GM12878 (cell line): ENCODE results near the gene CXorf58.

Source experiments
- CREB1 ChIP-seq: IDR thresholded peaks from 2 replicates; pipeline ENCODE4 v1.6.1; 2012; ENCODE audit warnings: low read depth, mild to moderate bottlenecking, inconsistent platforms
- HDAC2 ChIP-seq: fragments of 200-600 bp; sonication (generic); IDR thresholded peaks from 2 replicates; pipeline ENCODE4 v1.6.1; 2017
- NRF1 ChIP-seq: conservative IDR thresholded peaks from 2 replicates; pipeline ENCODE4 v1.6.1; 2011; ENCODE audit warnings: mild to moderate bottlenecking, low read depth, low read length, improper control_type of control experiment
- PKNOX1 ChIP-seq: fragments of 450-650 bp; IDR thresholded peaks from 2 replicates; pipeline ENCODE4 v1.6.1; 2016; ENCODE audit warnings: mild to moderate bottlenecking
- RFX5 ChIP-seq: IDR thresholded peaks from 2 replicates; pipeline ENCODE4 v1.6.1; 2011; ENCODE audit warnings: low read depth, low read length, improper control_type of control experiment
- TBL1XR1 ChIP-seq: IDR thresholded peaks from 2 replicates; pipeline ENCODE4 v1.6.1; 2012; ENCODE audit warnings: low read depth, low read length, improper control_type of control experiment
- TF ChIP-seq, protein P1 (sequence below), 3 experiments: IDR thresholded peaks in 2 of 3; conservative IDR thresholded peaks in 1 of 3; 2 replicates each; pipeline ENCODE4 v1.5.1; 2011; ENCODE audit warnings: low read depth in 3 of 3, low read length in 3 of 3, mild to moderate bottlenecking in 3 of 3, control low read depth in 2 of 3, moderate library complexity in 2 of 3, inconsistent platforms in 1 of 3, mixed read lengths in 1 of 3; ENCODE audit not compliant: control insufficient read depth in 2 of 3, insufficient read depth in 1 of 3; ENCODE audit errors: extremely low read depth in 1 of 3
- TF ChIP-seq, protein P2 (sequence below): IDR thresholded peaks from 2 replicates; pipeline ENCODE4 v1.6.1; 2011; ENCODE audit warnings: borderline replicate concordance, low read depth, mild to moderate bottlenecking, moderate library complexity, mixed read lengths, low read length; ENCODE audit not compliant: insufficient read depth; ENCODE audit errors: extremely low read length

- TF ChIP-seq, protein P1, sequence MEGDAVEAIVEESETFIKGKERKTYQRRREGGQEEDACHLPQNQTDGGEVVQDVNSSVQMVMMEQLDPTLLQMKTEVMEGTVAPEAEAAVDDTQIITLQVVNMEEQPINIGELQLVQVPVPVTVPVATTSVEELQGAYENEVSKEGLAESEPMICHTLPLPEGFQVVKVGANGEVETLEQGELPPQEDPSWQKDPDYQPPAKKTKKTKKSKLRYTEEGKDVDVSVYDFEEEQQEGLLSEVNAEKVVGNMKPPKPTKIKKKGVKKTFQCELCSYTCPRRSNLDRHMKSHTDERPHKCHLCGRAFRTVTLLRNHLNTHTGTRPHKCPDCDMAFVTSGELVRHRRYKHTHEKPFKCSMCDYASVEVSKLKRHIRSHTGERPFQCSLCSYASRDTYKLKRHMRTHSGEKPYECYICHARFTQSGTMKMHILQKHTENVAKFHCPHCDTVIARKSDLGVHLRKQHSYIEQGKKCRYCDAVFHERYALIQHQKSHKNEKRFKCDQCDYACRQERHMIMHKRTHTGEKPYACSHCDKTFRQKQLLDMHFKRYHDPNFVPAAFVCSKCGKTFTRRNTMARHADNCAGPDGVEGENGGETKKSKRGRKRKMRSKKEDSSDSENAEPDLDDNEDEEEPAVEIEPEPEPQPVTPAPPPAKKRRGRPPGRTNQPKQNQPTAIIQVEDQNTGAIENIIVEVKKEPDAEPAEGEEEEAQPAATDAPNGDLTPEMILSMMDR (IDR thresholded peaks at IDR 0.05 in 2 of 3, conservative IDR thresholded peaks at IDR 0.05 in 1 of 3; ENCODE audit: control insufficient read depth in 2 of 3, extremely low read depth in 1 of 3, insufficient read depth in 1 of 3, low read depth in 3 of 3, low read length in 3 of 3): no peak
- TF ChIP-seq RFX5 (no peak), NRF1 (no peak), HDAC2 (no peak), CREB1 (no peak), PKNOX1 (no peak), TBL1XR1 (no peak)
- TF ChIP-seq, protein P2, sequence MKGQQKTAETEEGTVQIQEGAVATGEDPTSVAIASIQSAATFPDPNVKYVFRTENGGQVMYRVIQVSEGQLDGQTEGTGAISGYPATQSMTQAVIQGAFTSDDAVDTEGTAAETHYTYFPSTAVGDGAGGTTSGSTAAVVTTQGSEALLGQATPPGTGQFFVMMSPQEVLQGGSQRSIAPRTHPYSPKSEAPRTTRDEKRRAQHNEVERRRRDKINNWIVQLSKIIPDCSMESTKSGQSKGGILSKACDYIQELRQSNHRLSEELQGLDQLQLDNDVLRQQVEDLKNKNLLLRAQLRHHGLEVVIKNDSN: no peak
These were observed 35.8 kb upstream of the CXorf58 start for GRCh38 chrX:23871905-23872546.
